AG10803 (cell line): ENCODE measurements around the gene SPTBN2.

Source experiments
- DNase-seq: peaks from one replicate; pipeline ENCODE4 v3.0.0; 2010; ENCODE audit warnings: low read depth
- H3K4me3 ChIP-seq: 2 replicates; pipeline ENCODE4 v1.5.1; 2011; ENCODE audit warnings: mild to moderate bottlenecking, low read length, control low read depth
- TF ChIP-seq, protein P1 (sequence below): conservative IDR thresholded peaks from 2 replicates; pipeline ENCODE4 v1.5.1; 2011; ENCODE audit warnings: mild to moderate bottlenecking, low read length, control low read depth, inconsistent platforms

SPTBN2 gene

GRCh38 chr11:66701432-66702240, 27.4 kb downstream of the SPTBN2 start:
- TF ChIP-seq, protein P1, sequence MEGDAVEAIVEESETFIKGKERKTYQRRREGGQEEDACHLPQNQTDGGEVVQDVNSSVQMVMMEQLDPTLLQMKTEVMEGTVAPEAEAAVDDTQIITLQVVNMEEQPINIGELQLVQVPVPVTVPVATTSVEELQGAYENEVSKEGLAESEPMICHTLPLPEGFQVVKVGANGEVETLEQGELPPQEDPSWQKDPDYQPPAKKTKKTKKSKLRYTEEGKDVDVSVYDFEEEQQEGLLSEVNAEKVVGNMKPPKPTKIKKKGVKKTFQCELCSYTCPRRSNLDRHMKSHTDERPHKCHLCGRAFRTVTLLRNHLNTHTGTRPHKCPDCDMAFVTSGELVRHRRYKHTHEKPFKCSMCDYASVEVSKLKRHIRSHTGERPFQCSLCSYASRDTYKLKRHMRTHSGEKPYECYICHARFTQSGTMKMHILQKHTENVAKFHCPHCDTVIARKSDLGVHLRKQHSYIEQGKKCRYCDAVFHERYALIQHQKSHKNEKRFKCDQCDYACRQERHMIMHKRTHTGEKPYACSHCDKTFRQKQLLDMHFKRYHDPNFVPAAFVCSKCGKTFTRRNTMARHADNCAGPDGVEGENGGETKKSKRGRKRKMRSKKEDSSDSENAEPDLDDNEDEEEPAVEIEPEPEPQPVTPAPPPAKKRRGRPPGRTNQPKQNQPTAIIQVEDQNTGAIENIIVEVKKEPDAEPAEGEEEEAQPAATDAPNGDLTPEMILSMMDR: no peak
- H3K4me3 ChIP-seq: no peak overlapping the region
- DNase-seq: no peak

DNA sequence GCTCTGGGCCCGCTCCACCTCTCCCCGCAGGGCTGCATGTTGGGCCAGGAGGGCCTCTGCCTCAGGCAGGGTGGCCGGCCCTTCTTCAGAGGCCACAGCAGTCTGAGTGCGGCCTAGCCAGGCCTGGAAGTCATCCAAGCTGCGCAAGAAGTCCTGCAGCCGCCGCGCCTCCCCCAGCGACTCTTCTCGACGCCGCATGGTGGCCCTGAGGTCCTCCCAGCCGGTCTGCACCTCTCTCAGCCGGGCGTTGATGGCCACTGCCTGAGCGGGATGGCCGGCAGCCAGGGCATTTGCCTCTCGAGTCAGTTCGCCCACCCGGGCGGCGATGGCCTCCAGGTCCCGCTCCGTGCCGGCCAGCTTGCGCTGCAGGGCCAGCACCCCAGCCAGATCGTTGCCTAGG, 28.3 kb downstream of the SPTBN2 start:
- no peak for DNase-seq
- TF ChIP-seq, protein P1: no peak
- H3K4me3 ChIP-seq: no peak overlapping the region

- DNase-seq: no peak
- TF ChIP-seq, protein P1: no peak
- H3K4me3 ChIP-seq: no peak overlapping the region
Observed at GRCh38 chr11:66700337-66700736, 28.7 kb downstream of the SPTBN2 start.

- TF ChIP-seq, protein P1: no peak
- H3K4me3 ChIP-seq: no peak overlapping the region
- DNase-seq: no peak
Observed at GRCh38 chr11:66698491-66698890, 30.5 kb downstream of the SPTBN2 start.

DNA sequence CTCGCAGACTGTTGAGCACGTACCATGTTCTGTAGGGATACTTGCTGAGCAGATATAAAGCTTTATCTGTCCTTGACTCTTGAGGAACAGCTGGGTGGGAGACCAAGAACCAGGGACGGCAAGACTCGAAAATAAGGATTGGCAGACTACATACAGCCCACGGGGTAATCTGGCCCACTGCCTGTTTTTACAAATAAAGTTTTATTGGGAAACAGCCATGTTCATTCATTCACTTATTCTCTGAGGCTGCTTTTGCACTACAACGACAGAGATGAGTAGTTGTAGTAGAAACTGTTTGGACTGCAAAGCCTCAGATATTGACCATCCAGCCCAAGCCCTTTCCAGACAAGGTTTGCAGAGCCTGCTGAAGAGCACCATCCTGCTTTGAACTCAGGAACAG, 31.0 kb downstream of the SPTBN2 start:
- no peak overlapping the region for H3K4me3 ChIP-seq
- no peak for DNase-seq

GRCh38 chr11:66696146-66696545, 32.9 kb downstream of the SPTBN2 start:
- TF ChIP-seq, protein P1: no peak
- DNase-seq: no peak
- no peak overlapping the region for H3K4me3 ChIP-seq

More for the DNA sequence above, 31.0 kb downstream of the SPTBN2 start:
- TF ChIP-seq, protein P1: no peak

- DNase-seq: peak; percentile 98
- no peak overlapping the region for H3K4me3 ChIP-seq
- TF ChIP-seq, protein P1: peak; percentile 99
Observed at GRCh38 chr11:66694732-66695207, 34.2 kb downstream of the SPTBN2 start.
